GM18867 (cell line): ENCODE measurements around the gene DACH1.

Source experiments
- ATAC-seq: cut with Tn5 transposase; IDR thresholded peaks from one replicate; pipeline ENCODE4 v1.9.1; 2021; ENCODE audit warnings: mild to moderate bottlenecking, moderate library complexity; ENCODE audit not compliant: unreplicated experiment

The DACH1 gene

DNA sequence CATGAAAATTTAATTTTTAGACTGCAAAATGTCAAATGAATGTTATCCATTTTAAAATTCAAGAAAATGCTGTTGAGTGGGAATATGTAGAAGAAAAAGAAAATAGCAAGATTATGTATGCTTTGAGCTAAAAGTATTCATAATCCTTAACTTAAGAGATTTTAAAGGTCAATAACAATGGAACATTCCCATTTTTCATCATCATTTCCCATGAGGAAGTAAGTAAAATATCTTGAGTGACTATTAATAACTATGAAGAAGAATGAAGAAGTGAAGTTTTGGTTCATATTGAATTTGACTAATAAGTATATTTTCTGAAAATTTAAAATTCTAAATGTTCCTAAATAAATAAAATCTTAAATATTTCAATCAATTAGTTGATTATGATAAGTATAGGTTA is 273.4 kb downstream of the DACH1 start:
- no peak for ATAC-seq

DNA sequence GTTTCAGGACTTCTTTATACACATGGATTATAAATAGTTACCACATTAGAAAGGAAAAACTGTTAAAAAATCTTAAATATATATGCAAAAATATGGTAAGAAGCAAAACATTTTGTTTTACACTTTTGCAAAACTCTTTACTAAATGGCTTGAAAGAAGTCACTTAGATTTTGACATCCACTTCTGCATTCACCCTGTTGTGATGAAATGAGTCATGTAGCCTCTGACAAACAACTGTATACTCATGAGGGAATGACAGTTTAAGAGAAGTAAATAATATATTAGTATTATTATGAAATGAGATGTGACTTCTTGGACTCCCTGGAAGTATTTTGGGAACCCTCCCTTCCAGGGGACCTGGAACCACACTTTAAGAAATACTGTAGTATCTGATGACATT is 275.6 kb downstream of the DACH1 start:
- ATAC-seq, result no peak

DNA sequence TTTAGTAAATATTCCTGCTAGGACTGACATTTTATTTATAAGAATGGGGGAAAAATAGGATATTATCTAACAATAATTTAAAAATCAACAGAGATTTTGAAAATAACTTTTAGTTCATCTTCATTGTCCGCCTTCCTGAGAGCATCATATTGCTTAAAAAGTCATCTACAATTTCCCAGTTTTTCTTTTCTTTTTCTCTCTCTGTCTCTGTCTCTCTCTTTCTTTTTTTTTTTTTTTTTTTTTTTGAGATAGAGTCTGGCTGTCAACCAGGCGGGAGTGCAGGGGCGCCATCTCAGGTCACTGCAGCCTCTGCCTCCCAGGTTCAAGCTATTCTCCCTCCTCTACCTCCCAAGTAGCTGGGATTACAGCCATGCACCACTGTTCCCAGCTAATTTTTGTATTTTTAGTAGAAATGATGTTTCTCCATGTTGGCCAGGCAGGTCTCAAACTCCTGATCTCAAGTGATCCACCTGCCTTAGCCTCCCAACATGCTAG is 276.3 kb downstream of the DACH1 start:
- ATAC-seq, result no peak

DNA sequence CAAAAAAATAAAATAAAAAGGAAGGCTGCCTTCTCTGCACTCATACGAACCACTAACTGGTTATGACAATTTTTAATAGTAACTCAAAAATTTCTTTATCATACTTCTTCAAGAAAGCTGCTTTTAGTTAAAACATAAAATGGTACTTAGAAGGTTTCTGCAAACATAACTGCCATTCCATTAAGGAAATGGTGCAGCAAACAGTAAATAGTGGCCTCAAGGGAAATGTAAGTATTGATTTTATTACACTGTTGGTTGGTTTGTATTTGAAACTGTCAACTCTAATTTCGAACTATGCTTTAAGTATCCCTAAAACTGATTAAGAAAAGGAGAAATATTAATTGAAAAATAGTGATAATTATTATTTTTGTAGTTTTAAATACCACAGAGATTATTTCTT is 278.0 kb downstream of the DACH1 start:
- no peak for ATAC-seq

DNA sequence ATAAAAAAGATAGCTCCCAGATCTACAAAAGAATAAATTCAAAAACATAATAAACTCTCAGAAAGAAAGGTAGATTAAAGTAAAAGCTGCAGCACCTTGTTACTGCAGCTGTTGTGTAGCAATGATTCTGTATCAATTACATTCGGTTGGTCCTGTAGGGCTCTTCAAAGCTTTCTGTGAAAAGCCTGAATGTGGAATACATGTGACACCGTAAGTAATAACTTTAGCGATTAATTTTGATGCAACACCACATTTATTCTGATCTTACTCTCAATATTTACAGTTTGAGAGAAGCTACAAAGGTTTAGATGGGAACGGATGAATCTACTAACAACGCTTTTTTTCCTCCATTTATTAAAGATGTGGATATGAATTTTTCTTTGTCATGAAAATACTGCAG is 279.2 kb downstream of the DACH1 start:
- no peak for ATAC-seq

DNA sequence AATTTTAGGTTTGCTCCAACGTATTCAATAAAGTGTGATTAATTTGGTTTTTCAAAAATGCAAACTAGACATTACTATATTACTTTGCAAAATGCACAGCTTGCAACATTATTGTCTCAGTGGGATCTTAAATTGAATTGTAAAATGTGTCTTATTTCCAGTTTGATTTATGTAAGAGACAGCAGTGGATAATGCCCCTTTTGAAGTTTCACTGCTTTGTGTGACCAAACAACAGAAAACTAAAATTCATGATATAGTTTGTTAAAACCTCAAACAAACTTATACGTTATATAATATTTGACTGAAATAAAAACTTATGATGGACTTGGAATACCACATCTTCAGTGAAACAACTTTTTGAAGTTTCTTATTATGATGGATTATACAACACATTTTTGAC is 279.8 kb downstream of the DACH1 start:
- ATAC-seq, result no peak

DNA sequence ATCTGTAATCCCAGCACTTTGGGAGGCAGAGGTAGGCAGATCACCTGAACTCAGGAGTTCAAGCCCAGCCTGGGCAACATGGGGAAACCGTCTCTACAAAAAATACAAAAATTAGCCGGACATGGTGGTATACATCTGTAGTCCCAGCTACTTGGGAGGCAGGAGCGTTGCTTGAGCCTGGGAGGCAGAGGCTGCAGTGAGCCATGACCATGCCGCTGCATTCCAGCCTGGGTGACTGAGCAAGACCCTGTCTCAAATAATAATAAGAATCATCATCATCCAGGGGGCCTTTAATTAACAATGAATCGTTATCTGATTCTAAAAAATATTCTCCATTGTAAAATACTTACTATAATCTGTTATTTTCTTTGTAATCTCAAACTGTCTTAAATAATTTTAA is 283.4 kb downstream of the DACH1 start:
- ATAC-seq, result no peak

DNA sequence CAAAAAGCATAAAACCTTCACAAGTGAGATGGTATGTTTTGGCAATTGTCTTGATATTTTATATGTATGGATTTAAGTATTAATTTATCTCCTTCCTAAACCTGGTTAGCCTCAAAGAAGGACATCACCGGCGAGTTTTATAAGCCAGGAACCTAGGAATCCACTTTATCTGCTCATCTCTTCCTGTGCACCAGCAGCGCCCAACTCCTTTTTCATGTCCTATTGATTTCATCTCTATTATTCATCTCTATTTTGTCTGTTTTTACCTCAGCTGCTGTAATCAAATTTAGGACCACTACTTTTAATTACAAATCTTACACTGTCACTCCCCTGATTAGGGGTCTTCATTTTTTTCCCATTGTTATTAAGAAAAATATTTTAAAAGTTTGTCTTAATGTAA is 286.4 kb downstream of the DACH1 start:
- no peak for ATAC-seq

DNA sequence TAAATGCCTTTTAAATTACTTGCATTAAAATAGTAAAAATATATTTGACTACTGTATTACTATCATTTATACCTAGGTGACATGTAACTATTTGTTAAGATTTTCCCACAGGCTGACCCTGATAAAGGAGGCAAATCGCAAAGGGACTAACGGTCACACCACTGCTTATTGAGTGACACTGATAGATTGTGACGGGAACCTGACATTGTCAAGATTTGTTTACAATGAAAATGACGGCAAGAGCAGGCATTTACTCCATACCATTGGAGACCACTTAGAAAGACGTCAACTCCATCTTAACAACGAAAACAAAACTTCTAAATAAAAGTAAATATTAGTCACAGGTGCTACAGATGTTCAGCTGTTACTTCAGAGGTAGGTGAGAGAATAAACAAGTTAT is 289.0 kb downstream of the DACH1 start:
- no peak for ATAC-seq

DNA sequence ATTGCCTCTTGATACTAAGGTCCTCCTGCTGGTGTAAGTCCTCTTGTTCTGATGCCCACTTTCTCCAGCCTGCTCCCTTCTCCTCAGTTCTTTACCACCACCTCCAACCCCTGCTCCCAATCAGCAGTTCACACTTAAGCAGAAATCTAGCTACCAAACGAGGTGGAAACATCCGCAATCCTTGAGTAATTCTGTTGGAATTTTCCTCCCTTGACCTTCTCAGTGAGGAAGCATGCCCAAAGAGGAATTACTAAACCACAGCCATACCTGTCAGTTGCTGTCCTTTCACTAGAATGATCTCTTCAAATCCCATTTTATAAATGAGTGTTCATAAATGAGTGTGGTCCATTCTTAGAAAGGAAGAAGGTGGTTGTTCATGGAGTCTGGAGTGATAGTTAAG is 289.9 kb downstream of the DACH1 start:
- ATAC-seq, result no peak

DNA sequence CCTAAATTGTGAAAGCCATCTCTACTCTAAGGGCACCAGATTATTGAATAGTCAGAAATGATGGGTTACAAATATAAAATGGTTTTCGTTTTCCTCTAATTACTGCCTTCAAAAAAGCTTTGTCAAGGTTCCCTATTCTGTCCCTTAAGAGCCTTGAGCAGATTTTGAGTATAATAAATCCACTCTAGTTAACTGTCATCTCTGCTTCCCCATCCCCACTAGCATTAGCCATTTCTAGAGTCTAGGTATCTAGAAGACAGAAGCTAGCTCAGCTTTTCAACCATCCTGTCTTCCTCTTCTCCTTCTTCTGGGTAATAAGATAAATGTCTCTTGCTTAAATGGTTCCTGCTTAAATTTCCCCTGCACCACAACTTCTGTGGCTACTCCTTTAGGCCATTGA is 290.4 kb downstream of the DACH1 start:
- ATAC-seq, result no peak

DNA sequence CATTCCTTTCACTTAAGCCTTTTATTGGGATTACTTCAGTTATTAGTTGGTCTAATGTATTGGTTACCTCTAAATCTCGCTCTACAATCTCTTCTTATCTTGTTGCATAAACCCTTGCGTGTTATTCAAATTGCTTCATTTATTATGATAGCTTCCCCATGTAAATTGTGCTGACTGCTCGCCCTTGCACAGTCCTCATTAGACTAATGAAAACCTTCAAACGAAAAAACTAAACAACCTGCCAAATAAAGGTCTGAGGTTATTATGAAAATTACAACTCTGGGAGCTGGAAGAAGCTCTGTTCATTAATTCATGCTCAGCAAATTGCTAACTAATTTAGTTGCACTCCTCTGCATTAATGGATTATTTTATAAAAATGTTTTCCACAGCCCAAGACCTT is 320.1 kb downstream of the DACH1 start:
- ATAC-seq, result no peak

DNA sequence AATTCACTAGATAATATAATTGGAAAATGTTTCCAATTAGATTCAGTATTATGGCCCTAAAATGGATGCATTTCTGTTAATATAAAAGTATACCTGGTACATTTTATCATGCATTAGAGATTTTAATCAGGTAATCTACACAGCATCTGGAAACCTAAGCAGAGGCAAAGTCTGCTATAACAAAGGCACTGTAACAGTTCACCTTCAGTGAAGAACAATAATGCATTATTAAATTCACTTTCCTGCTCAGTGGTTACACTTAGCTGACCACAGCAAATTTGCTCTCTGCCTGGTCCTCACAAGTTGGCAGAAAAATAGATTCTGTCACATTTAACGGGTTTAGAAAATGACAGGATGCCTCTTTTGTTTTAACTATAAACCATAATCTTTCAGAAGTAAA is 326.9 kb downstream of the DACH1 start:
- ATAC-seq, result no peak

DNA sequence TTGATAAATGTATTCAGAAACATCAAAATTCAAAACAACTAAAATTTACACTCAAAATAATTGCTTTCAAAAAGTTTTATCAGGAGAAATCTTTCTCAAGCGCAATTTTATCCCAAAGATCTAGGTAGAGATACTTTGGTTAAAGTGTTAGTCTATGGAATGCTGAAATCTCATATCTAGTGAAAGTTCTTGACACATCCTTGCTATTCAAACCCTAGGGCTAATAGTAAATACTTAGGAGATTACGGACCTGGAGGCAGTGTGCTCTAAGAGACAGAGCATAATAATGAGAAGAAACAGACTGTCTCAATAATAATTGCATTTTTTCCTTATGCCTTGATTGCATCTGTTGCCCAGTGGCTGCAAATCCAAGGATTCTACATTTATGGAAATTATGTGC is 330.8 kb downstream of the DACH1 start:
- ATAC-seq, result no peak

DNA sequence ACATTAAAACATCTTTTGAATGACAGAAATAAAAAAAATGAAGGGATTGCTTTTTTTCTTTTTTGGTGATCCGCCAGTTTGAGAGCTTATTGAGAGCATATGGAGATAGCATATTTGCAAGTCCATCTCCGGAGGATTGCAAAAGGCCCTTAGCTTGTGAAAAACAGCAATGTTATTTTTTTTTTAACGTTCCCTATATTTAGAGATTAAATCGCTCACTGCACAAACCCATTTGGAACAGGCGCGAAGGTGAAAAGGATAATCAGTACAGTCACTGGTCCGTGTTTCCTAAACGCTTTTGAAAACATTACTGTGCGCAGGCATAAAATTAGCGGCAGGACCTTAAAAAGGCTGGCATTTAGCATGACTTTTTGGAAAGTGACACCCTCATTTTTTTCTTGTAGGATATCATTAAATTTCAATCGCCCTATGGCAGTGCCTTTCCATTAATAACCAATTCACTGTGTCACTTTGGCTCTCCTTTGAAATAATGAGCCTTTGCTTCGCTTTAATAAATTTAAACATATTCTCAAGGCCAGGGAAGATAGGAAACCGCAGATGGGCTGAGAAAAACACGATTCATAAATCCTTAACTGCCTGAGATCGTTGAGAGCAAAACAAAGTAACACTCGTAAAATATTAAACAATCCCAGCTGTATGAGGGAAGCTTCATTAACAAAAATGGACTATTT is 342.2 kb downstream of the DACH1 start:
- ATAC-seq, result no peak

DNA sequence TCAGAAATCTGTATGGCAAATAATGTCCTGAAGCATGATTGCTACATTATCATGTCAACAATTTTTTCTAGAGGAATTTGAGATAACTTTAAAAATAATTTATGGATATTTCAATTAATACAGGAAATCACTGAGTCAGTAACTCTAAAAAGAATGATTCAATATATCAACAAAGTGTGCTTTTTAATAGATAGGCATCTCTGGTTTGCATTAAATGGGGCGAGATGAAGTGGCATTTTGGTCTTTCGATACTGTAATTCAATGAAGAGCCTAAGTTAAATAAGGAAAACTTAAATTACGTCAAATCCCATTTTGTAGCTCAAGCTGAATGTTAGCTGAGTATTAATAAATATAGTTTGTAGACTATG is 342.8 kb downstream of the DACH1 start:
- no peak for ATAC-seq

DNA sequence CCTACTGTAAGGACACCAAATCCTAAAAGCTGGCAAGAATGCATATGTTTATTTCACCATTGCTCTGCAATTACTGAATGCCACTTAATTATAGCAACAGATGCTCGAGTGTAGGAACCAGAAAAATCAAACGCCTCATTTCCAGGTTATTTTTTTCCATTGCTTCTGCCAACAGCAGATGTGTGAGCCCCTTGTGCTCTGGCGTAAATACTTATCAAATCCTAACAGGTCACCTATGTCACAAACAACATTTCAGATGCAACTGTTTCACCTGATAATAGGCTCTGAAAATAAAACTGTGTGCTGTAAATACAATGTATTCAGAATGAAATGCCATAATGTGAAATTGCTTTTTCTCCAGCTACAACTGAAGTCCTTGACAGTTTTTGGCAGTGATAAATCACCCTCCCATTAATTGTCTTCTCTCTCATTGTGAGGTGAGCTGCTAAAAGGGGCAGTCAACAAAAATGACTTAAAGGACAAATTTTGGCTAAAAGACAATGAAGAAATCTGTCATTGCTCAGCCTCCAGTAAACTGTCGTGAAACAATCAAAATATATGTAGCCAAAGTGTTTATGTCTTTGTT is 344.0 kb downstream of the DACH1 start:
- ATAC-seq, result no peak

DNA sequence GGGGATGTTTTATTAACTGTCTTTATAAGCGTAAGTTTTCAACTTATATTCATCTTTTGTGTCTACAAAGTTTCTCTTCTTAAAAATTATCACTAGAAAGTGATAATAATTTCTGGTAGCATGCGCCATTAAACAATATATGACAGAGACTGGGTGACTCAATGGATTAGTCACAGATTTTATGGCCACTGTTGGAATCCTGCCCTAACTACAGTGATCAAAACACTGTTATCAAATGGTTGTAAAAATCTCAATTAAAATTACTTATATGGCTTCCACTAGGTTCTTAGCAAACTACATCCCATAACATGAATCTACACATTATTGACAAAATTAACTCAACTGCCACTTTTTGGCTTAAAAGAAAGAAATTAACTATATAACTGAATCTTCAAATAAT is 350.0 kb downstream of the DACH1 start:
- ATAC-seq, result no peak

DNA sequence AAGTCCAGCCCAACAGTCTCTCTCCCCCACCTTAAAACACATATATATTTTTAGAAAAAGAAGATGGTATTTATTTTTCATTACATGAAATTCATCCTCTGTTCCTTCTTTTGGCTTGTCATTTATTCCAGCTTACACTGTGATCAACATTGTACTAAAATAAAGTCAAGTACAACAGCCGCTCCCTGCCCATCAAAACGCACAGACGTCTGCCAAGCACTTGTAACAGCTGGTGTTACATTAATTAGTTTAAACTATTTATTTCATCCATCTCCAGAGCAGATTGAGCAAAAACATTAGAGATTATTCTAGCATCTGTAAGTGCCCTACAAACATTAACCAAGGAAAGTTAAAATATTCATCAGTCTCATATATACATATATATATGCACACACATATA is 350.5 kb downstream of the DACH1 start:
- no peak for ATAC-seq

DNA sequence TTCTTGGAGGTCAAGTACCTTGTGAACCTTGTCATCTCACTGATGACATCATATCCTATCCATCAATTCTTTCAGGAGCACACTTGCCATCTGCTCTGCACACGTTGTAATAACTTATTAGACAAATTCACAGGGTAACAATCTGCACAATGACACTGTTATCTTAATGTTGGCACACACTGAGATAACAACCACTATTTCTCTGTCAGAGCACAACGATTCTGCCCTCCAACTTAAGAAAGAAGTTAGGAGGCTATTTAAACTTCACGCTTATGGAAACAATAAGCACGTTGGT is 351.3 kb downstream of the DACH1 start:
- no peak for ATAC-seq

DNA sequence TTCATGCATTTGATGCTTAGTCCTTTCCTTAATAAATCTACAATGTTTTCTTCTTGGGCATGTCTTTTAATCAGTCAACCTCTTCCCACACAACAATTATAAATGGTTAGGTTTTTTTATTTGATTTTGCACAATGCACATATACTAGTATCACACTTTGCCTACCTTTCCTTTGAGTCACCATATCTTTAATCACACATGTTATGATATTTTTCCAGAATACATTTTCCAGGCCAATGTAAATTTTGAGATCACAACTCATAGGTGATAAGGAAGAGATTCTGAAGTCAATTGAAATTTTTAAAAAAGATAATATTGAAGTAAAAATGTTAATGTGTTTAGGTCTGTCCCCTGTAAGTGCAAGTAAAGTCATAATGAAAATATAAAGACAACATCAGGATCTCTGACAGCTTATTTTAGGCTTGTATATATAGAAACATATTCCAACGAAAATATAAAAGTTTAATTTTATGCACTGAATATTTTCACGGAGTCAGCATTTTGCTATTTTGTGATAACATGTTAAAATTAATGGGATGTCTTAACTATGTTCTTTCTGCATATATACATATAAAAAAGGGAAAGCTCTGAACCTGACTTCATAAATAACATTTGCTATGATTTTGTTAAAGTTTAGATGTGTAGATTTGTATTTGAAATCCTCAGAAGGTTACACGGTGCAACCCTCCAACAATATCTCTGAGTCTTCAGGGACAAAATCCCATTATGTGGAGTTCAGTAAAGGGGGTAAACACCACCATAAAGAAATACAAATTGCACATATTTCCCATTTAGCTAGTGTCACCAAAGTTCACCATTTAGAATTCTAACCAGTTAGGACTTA is 351.9 kb downstream of the DACH1 start:
- no peak for ATAC-seq

DNA sequence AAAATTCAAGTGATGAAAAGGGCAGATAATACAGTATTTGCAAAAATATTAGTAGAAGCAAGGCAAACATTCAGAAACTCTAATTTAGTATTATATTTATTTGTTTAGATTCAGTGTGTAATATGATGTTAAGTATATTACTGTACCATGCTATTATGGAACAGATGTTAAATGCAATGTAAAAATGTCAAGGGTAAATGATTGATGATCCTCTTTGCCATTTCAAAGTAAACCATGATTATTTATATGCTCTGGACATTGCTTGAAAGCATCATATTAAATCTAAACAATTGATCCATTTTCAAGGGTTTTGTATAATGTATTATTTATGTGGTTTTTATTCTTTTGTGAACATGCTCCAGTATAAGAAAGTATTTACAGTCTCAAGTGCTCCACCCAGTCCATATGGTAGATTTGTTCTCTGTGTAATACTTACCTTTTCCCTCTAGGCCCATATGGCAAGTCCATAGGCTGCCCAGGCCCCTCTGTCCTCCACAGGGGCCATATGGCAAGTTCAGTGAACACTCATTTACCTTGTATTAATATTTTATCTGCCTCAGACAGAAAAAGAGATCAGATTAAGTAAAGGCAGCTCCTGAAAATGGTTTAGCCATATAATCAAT is 353.5 kb downstream of the DACH1 start:
- no peak for ATAC-seq
